GM19043 (cell line): ENCODE data around the gene YES1.
"Not testable (repeated sequence)": the region's sequence is repeated elsewhere in the genome, so short reads cannot be mapped to it uniquely, and the experiment has no call there.

ENCODE experiments used
- ATAC-seq: cut with Tn5 transposase; IDR thresholded peaks from one replicate; pipeline ENCODE4 v1.9.1; 2021; ENCODE audit warnings: low read depth; ENCODE audit not compliant: unreplicated experiment

The YES1 gene

DNA sequence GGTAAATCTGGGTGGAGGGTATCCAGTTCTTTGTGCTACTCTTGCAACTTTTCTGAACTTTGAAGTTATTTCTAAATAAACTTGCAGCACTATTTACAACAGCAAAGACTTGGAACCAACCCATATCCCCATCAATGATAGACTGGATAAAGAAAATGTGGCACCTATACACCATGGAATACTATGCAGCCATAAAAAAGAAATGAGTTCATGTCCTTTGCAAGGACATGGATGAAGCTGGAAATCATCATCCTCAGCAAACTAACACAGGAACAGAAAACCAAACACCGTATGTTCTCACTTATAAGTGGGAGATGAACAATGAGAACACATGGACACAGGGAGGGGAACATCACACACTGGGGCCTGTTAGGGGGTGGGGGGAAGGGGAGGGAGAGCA is 16.7 kb downstream of the YES1 start:
- ATAC-seq, result not testable (repeated sequence)

DNA sequence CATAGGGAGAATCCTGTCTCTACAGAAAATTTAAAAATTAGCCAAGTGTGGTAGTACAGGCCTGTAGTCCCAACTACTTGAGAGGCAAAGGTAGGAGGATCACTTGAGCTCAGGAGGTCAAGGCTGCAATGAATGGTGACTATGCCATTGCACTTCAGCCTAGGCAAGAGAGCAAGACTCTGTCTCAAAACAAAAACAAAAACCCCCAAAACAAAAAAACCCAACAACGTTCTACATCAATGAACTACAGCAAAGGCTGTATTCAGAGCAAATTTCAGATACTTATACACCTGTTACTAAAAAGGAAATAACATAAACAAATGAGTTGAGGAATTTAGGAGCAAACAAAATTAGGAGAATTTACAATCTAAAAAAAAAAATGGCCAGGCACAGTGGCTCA is 22.6 kb downstream of the YES1 start:
- no peak for ATAC-seq

DNA sequence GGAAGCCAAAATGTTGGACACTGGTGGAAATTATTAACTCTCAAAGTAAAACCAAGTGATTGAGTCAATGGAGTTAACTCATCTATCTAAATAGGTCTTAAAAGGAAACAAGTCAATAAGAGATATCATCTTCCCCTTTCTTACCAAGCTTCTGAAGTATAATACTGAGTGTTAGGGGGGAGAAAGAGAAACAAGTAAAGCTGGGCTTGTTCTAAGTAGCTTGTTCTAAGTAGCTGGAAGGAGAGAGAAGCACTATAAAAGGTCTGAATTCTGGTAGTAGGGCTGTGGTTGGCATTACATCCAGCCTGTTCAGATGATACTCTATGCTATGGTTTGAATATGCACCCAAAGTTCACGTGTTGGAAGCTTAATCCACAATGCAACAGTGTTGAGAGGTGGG is 26.8 kb downstream of the YES1 start:
- ATAC-seq, result no peak

DNA sequence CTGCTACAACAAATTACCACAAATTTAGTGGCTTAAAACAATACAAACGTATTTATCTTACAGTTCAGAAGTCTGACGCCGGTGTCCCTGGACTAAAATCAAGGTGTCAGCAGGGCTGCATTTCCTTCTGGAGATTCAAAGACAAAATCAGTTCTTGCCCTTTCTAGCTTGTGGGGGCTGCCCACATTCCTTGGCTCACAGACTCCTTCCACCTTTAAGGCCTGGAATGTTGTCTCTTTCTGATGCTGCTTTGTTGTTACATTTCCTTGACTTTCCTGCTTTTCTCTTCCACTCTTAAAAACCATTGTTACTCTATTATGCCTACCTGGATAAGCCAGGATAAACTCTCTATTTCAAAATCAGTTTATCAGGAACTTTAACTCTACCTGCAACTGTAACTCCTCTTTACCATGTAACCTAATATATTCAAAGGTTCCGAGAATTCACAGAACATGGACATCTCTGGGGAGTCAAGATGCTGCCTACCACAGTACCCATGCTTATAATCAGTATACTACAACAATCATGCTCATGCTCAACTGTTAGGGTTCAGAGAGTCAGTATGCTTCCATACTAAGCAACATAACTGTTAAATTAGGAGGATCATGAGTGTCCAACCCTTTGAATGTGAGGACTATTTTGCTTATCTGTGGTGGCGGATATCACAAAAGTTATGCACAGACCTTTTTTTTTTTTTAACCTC is 27.4 kb downstream of the YES1 start:
- no peak for ATAC-seq

DNA sequence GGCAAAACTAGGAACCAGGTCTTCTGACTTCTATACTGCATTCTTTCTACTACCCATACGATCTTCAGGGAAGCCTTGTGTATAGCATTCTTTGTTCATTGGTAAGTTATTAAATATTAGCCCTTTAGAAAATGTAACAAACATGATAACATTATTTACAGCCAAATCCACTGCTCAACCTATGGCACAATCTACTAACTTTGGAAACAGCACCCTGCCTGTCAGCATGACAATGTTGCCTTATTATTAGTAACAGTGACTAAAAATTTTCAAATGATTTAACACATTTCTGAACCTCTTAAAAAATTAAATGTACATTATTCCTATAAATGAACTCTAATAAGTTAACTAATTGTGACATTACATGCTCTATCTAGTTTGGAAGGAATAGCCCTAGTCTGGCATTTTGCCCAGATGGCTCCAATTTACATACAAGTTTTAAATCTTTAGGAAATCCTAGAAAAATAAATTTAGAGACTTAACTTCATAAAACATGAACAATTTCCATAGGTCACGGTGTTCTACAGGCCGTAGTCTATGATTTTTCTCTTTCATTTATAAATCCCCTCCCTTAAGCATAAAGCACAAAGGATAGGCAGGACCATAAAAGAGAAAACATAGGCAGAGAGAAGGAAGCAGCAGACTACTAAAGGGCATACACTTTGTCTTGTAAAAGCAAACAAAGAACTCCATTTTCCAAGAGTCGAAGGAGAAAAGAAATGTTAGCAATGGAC is 33.7 kb downstream of the YES1 start:
- no peak for ATAC-seq

- no peak for ATAC-seq
Measured at GRCh38 chr18:777021-777420, 35.0 kb downstream of the YES1 start.

DNA sequence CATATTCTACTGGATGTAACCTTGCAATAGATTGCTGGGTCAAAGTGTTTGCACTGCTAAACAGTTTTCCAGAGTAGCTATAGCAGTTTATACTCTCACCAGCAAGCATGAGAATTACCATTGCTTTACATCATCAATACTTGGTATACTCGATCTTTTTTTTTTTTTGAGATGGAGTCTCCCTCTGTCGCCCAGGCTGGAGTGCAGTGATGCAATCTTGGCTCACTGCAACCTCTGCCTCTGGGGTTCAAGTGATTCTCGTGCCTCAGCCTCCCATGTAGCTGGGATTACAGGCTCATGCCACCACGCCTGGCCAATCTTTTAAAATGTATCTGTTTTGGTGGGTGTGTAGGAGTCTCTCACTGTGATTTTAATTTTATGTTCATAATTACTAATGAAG is 36.0 kb downstream of the YES1 start:
- ATAC-seq, result not testable (repeated sequence)

- ATAC-seq, result no peak
Measured at GRCh38 chr18:774811-775210, 37.2 kb downstream of the YES1 start.

GRCh38 chr18:773980-774624 is 37.9 kb downstream of the YES1 start:
- ATAC-seq, result no peak

DNA sequence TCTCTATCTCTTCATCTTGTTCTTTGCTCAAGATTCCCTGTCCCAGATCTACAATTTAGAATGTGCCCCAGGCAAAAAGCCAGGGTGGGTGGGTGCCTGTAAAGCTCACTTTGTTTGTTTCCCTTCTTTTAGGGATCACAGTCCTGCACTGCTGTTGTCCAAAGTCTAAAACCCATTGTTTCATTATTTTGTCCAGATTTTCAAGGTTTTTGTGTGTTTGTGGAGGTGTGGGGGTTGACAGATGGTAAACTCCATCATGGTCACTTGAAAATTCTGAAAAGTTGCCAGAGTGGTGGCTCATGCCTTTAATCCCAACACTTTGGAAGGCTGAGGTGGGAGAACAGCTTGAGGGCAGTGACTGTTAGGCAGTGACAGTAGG is 41.5 kb downstream of the YES1 start:
- ATAC-seq, result no peak

DNA sequence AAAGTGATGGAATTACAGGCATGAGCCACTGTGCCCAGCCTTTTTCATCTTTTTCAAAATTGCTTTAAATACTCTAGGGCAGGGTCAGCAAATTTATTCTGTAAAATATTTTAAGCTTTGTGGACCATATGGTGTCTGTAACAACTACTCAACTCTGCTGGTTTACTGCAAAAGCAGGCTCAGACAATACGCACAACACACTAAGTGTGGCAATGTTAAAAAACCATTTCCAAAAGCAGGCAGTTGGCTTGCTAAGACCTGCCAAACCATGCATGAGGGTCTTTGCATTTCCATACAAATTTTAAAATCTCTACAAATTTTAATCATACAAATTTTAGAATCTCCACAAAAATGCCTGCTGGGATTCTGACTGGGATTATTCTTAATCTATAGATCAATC is 44.1 kb downstream of the YES1 start:
- no peak for ATAC-seq

- no peak for ATAC-seq
Measured at GRCh38 chr18:767084-767882, 44.8 kb downstream of the YES1 start.

DNA sequence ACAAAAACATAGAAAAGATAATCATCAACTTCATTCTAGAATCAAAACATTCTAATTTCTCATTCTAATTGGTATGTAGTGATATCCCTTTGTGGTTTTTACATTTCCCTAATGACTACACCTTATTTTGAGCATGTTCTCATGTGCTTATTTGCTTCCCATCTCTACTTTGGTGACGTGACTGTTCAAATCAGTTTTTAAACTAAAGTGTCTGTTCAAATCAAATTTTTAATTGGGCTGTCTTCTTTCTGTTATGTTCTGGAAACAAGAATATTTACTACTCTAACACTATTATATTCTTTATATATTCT is 45.5 kb downstream of the YES1 start:
- ATAC-seq, result no peak

- ATAC-seq, result no peak
Measured at GRCh38 chr18:765764-766549, 46.1 kb downstream of the YES1 start.

DNA sequence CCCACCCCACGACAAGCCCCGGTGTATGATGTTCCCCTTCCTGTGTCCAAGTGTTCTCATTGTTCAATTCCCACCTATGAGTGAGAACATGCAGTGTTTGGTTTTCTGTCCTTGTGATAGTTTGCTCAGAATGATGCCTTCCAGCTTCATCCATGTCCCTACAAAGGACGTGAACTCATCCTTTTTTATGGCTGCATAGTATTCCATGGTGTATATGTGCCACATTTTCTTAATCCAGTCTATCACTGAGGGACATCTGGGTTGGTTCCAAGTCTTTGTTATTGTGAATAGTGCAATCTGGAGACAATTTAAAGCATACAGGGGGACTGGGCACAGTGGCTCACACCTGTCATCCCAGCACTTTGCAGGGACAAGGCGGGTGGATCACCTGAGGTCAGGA is 52.2 kb downstream of the YES1 start:
- ATAC-seq, result not testable (repeated sequence)

- no peak for ATAC-seq
Measured at GRCh38 chr18:755506-755905, 56.5 kb downstream of the YES1 start.

DNA sequence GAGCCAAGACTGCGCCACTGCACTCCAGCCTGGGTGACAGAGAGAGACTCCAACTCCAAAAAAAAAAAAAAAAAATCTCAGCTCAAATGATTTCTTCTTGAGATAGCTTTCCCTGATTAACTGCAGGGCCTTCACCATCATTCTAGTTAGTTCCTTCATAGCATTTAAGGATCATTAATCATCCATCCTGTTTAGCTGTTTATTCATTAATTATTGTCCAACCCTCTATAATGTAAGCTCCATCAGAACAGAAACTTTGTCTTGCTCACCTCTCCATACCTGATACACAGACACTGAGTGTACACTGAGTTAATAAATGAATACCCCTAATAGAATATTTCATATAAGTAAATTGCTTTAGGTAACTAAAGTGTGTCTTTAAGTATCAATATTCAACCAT is 57.4 kb downstream of the YES1 start:
- no peak for ATAC-seq

GRCh38 chr18:750456-750855 is 61.6 kb downstream of the YES1 start:
- ATAC-seq, result no peak

DNA sequence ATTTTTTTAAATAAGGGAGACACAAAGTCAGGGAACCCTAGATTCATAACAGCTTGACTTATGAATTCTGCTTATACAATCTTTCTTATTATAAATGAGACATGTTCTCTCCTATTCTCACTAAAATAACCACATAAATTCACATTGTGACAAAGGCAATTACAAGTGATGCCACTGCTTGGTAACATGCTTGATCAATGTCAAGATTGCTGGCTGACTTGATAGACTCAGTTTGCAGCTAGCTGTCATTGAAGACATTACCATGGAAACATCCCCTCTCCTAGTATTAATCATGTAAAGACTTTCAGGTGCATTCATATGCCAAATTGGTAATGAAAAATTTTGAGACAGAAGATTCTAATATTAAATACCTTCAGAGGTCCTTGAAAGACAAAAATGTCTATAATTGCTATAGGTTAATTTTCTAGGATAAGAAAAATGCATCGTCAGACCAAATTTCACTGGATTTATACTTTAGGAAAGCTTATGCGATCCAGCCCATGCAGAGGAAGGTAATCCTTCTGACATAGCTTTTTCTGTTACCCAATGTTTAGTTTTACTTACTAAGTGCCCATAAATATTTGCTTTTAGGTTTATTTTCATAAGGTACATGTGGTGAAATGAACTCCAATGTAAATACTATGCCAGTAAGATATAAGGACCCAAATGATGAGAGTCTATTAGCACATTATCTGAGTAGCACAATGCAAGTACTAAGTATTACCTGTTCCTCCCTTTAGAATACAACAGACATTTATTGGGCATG is 67.0 kb downstream of the YES1 start:
- ATAC-seq, result no peak
